ENCODE results near the gene PALM3. TPM values are rescaled to one million over a fixed set of nuclear protein-coding genes. Genes with fewer than 3 reads are reported as not detected.

PALM3 gene
- total RNA-seq, 1 experiment from 2014 or later = 2.3 TPM

GRCh38 chr19:14058182-14059092 is 3.4 kb downstream of the PALM3 start:
- TF ChIP-seq EZH2phosphoT487 (IDR thresholded peaks at IDR 0.05; ENCODE audit: borderline replicate concordance, low read length) (no peak), EZH2 (IDR thresholded peaks at IDR 0.05; ENCODE audit: low read length, unreplicated experiment) (no peak)
- TF ChIP-seq, protein P1, sequence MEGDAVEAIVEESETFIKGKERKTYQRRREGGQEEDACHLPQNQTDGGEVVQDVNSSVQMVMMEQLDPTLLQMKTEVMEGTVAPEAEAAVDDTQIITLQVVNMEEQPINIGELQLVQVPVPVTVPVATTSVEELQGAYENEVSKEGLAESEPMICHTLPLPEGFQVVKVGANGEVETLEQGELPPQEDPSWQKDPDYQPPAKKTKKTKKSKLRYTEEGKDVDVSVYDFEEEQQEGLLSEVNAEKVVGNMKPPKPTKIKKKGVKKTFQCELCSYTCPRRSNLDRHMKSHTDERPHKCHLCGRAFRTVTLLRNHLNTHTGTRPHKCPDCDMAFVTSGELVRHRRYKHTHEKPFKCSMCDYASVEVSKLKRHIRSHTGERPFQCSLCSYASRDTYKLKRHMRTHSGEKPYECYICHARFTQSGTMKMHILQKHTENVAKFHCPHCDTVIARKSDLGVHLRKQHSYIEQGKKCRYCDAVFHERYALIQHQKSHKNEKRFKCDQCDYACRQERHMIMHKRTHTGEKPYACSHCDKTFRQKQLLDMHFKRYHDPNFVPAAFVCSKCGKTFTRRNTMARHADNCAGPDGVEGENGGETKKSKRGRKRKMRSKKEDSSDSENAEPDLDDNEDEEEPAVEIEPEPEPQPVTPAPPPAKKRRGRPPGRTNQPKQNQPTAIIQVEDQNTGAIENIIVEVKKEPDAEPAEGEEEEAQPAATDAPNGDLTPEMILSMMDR (conservative IDR thresholded peaks at IDR 0.05; ENCODE audit: low read depth, low read length) = no peak
- intact Hi-C loops (cut with micrococcal nuclease) = no loop called here
- POLR2A ChIA-PET (ENCODE audit: unreplicated experiment) = no interaction called here
- Histone ChIP-seq H3K27ac (ENCODE audit: low read length) (no peak overlapping the region), H3K27me3 (ENCODE audit: low read length) (no peaks in the 10 kb centered on the region), H3K9me3 (ENCODE audit: low read length) (no peaks in the 10 kb centered on the region), H3K4me3 (ENCODE audit: low read length) (peak overlapping the region; percentile 65), H4K20me1 (ENCODE audit: low read length) (no peaks in the 10 kb centered on the region), H3K9me2 (replicated peaks; ENCODE audit: low read length) (no peaks in the 10 kb centered on the region), H3F3A (ENCODE audit: low read length, unreplicated experiment) (no peaks in the 10 kb centered on the region), H3K36me3 (ENCODE audit: low read depth, low read length) (no peaks in the 10 kb centered on the region), H3K79me2 (ENCODE audit: low read length) (no peaks in the 10 kb centered on the region), H3K4me1 (ENCODE audit: insufficient read depth, low read length) (peaks cover 21% of the 10 kb centered on the region), H3K9ac (ENCODE audit: low read length) (no peak overlapping the region), H3K4me2 (ENCODE audit: low read length) (peak overlapping the region; percentile 89), H2AFZ (ENCODE audit: low read length) (peak overlapping the region; percentile 75; the same call in 1 of the 2 replicates)
- ATAC-seq (no peak), DNase-seq (no peak)
- CTCF ChIA-PET = interaction anchor here (0.5 to 1.6 kb wide), 4 partner anchors 13 to 250 kb away, joined by 4 to 13 read pairs (median 8); partner anchors contain the start of gene MISP3
- BruUV-seq (replicated peaks) = no TSS peak

- Histone ChIP-seq H3K9ac (ENCODE audit: low read length) (no peak overlapping the region), H3K4me1 (ENCODE audit: insufficient read depth, low read length) (peaks cover 15% of the 10 kb centered on the region), H4K20me1 (ENCODE audit: low read length) (no peaks in the 10 kb centered on the region), H3K79me2 (ENCODE audit: low read length) (no peaks in the 10 kb centered on the region), H3K36me3 (ENCODE audit: low read depth, low read length) (no peaks in the 10 kb centered on the region), H3K4me2 (ENCODE audit: low read length) (peak overlapping the region; percentile 89), H3K9me3 (ENCODE audit: low read length) (no peaks in the 10 kb centered on the region), H3K27ac (ENCODE audit: low read length) (no peak overlapping the region), H3K4me3 (ENCODE audit: low read length) (peak overlapping the region; percentile 59; the same call in 1 of the 2 replicates), H3K27me3 (ENCODE audit: low read length) (no peaks in the 10 kb centered on the region), H3F3A (ENCODE audit: low read length, unreplicated experiment) (no peaks in the 10 kb centered on the region), H3K9me2 (replicated peaks; ENCODE audit: low read length) (no peaks in the 10 kb centered on the region), H2AFZ (ENCODE audit: low read length) (peak overlapping the region; percentile 65)
- ChIA-PET POLR2A (ENCODE audit: unreplicated experiment) (no interaction called here), CTCF (interaction anchor here (1.0 kb wide), 1 partner anchor 80 kb away, joined by 4 read pairs; the partner anchor contains the start of gene ASF1B)
- no peak for ATAC-seq
- no peak for DNase-seq
- no peak for TF ChIP-seq EZH2phosphoT487 (IDR thresholded peaks at IDR 0.05; ENCODE audit: borderline replicate concordance, low read length)
- TF ChIP-seq, protein P1 (conservative IDR thresholded peaks at IDR 0.05; ENCODE audit: low read depth, low read length) = no peak
- TF ChIP-seq EZH2 (IDR thresholded peaks at IDR 0.05; ENCODE audit: low read length, unreplicated experiment) = no peak
- BruUV-seq (replicated peaks) = no TSS peak
- intact Hi-C loops (cut with micrococcal nuclease) = no loop called here
Measured at GRCh38 chr19:14056741-14057356, 5.0 kb downstream of the PALM3 start.

Data from PC-3 (cell line).